Left hindlimb (tissue), 1 donor: ENCODE data around the gene GPSM3.
"Not testable (repeated sequence)": the region's sequence is repeated elsewhere in the genome, so short reads cannot be mapped to it uniquely, and the experiment has no call there.

ENCODE experiments used
- DNase-seq: peaks from one replicate; pipeline ENCODE4 v3.0.0-alpha.2; 2018

Gene GPSM3

DNA sequence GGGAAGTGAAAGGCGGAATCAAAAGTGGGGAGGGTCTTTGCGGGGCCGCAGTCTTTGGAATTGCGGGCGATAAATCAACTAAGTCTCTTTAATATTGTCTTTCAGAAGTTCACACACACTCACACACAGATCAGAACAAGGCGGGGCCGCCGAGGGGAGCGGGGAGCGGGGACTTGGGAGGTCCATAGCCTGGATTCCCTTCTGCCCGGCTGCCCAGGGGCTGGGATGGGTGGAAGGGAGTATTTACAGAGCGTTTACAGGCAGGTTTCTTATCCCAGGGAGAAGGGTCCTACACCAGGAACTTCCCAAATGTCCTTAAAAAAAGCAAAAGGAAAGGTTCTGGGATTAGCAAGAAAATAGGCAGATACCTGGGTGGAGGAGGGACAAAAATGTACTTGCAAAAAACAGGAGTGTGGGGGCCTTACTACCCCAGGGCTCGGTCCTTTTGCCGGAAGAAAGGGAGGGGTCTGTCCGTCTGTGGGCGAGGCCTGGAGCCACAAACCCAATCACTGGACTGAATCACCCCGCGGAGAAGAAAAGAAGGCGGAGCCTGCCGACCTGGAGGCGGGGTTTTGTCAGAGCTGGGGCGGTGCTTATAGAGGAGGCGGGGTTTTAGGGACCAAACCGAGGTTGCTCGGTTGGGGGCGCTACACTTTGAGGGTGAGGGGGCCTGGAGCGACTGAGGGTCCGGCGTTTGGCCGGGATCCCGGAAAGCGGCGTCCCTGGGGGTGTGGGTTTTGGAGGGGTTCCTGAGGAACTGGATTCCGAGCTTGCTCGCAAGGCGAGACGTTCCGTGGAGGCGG is 44.0 kb downstream of the GPSM3 start:
- peak; percentile 83 for DNase-seq

DNA sequence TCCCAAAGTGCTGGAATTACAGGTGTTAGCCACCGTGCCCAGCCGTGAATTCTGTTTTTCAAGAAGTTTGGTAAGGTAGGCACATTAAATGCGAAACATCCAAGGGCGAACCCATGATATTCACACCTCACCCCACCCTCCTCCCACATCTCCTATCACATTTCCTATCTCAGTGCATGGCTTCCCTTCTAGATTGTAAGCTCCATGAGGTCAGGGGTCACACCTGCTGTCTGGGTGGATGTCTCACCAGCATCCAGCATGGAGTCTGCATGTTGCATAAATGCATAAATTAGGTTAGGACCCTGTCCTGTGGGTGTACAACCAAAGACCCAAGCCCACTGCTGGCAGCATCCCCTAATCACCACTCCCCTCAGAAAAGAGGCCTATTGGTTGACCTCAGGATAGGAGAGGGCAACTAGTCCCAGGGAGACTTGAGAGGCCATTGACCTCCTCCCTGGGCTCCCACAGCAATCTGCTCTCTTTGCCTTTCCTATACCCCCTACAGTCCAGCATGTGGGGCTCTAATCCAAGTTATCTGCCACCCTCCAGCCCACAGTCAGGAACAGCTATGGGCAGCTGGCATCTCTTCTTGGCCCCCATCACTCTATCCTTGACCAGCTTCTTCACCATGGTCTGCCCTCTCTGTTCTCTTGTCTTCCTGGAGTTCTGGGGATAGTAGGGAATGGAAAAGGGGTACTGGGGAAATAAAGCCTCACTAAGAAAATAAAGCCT is 44.9 kb downstream of the GPSM3 start:
- no peak for DNase-seq

DNA sequence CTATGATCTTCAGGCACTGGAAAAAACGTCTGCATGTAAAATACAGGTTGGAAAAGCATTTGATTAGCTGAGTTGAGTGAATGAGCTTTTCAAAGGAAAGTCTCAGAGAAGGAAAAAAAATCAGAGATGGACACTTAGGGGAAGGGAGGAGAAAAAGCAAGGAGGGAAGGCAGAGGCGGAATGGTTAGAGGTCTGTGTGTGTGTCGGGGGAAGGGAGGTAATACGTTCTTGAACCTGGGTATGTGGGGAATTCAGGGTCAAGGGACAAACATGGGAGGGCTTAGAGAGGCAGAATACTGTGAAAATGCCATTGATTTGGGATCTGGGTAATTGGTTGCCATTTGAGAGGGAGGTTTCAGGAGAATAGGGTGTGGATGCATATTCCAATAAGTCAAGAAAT is 45.8 kb downstream of the GPSM3 start:
- DNase-seq = no peak

DNA sequence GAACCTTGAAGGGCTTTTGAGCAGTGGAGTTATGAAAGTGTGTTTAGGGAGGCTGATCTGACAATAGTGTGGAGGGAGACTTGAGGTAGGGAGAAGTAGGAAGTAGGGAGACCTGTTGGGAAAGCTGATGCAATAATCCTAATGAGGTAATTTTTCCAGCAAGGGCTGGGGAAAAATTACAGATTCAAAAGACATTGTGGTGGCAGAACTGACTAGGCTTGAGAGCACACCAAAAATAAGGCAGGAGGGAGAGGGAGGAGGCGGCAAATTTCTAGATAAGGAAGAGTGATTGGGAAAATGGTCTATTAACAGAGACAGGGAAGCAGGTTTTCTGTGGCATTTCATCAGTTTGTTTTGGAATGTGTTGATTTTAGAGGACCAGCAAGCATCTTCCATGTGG is 46.2 kb downstream of the GPSM3 start:
- no peak for DNase-seq

DNA sequence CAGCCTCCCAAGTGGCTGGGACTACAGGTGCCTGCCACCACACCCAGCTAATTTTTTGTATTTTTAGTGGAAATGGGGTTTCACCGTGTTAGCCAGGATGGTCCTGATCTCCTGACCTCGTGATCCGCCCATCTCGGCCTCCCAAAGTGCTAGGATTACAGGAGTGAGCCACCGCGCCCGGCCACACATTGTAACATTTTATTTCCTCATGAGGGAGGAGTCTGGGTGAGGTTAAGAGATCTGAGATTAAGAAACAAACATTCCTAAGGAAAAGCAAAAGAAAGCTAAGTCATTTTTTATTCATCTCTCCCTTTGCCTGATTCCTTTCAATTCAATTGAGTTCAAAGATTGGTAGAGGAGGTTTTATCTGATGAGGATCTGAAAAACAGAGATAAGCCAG is 48.2 kb downstream of the GPSM3 start:
- DNase-seq = not testable (repeated sequence)
